Limb (tissue), 2 donors: ENCODE data around the gene MMP17.

Source experiments
- DNase-seq, 2 donors: peaks; one replicate each; pipeline ENCODE4 v3.0.0-alpha.2; 2016; ENCODE audit errors: extremely low spot score in 2 of 2

Gene MMP17

GRCh38 chr12:131892711-131893604 lies 64.8 kb downstream of the MMP17 start:
- DNase-seq, result peak in 1 of 2 donors; percentile 25

GRCh38 chr12:131893605-131894312 lies 65.6 kb downstream of the MMP17 start:
- DNase-seq, result no peak

GRCh38 chr12:131894313-131894860 lies 66.2 kb downstream of the MMP17 start, which contains the start of gene ULK1:
Gene ULK1, plus strand, starts transcription at chr12:131894622. Its CDS starts 380 bp downstream, at chr12:131895002.
- peak; percentile 88 to 96 for DNase-seq

- peak in 1 of 2 donors; percentile 60 for DNase-seq
These were observed 66.9 kb downstream of the MMP17 start for GRCh38 chr12:131894981-131895639.

GRCh38 chr12:131895640-131896079 lies 67.5 kb downstream of the MMP17 start:
- no peak for DNase-seq

- peak; percentile 56 to 84 for DNase-seq
These were observed 68.1 kb downstream of the MMP17 start for GRCh38 chr12:131896080-131896810.

- DNase-seq, result peak in 1 of 2 donors; percentile 10
These were observed 68.6 kb downstream of the MMP17 start for GRCh38 chr12:131896811-131897270.

DNA sequence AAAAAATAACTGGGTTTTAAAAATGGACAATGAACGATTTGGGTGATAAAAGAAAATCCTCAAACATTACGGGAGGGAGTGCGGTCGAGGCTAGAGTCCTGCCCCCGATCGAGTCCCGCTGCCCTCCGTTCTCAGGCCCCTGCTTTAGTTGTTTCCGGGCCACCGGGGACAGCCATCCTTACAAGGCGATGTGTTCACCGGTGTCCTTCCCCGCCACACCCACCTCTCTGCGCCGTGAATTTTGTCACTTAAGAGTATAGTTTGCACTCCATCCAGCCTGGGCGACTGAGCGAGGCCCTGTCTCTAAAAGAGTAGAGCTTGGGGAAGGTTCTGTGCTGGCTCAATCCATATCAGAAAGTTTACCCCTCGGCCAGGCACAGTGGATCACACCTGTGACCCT lies 69.1 kb downstream of the MMP17 start:
- no peak for DNase-seq

- peak in 1 of 2 donors; percentile 24 for DNase-seq
These were observed 69.7 kb downstream of the MMP17 start for GRCh38 chr12:131897875-131898274.

DNA sequence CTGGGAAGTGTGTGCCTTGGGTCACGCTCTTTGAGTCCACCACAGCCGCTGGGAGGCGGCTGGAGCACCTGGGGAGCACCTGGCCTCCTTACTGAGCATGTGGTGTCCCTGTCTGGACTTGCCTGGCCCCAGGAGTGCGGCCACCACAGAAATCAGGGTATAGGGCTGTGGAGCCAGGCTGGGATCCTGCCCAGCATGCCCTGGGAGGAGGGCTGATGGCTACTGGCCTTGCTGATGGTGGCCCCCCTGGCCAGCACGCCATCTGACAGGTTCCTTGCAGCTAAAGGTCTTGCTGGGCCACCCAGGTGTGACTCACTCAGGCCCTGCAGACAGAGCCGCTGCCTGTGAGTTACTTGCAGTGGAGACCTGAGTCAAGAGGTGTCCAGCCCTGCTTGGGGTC lies 72.2 kb downstream of the MMP17 start:
- DNase-seq, result peak in 1 of 2 donors; percentile 30
